NCI-H345 (cell line): Measurements from ENCODE around the gene FAS.
A peak's percentile ranks its signal among the peaks of the same experiment; 100 is the strongest.

ENCODE experiments used
- DNase-seq: peaks from one replicate; lab custom pipeline; 2025; lab: John Stamatoyannopoulos, UW

Gene FAS

DNA sequence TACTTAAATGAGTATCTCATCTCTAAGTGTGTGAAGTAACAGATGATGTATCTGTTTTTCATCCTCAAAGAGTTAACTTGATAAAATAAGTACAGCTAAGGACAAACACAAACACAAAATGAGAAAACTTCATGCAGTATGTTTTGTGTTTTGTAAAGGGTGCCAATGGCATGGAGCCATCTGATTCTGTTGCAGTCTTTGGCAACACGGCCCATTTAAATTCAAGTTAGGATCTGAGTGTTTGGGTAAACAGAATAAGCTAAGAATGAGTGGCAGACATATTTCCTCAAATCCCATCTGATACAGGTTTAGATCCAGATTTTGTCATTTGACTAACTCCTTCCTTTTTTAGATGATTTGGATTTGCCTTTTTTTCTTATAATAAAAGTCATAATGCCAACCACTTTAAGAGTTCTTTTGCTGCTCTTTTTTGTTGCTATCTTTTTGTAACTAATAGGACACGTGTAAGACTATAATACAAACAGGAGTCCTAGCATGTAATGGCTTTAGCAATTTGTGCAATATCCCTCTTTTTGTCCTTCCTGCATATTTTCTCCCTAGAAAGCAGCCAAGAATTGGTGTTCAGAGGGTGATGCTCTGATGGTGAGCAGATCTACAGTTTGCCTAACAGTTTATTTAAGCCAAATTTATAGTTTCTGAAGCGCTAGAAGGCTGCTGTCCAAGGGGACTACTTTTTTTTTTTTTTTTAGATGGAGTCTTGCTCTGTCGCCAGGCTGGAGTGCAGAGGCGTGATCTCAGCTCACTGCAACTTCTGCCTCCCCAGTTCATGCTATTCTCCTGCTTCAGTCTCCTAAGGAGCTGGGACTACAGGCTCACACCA, 19.2 kb upstream of the FAS start:
- peak; percentile 60 for DNase-seq

DNA sequence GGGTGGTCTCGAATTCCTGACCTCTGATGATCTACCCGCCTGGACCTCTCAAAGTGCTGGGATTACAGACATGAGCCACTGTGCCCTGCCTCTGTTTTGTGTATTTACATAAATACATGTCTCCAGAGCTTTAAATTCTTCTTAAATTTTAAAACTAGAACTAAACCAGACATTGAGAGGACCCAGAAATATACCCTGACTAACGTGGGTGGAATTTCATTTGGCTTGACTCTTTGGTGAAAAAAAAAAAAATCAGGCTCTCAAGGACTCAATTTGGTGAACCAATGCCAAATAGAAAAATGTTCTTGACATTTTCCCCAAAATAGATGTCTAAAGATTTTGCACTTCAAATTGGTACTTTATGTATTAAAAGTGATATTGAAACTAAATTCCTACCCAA, 16.6 kb upstream of the FAS start:
- no peak for DNase-seq

DNA sequence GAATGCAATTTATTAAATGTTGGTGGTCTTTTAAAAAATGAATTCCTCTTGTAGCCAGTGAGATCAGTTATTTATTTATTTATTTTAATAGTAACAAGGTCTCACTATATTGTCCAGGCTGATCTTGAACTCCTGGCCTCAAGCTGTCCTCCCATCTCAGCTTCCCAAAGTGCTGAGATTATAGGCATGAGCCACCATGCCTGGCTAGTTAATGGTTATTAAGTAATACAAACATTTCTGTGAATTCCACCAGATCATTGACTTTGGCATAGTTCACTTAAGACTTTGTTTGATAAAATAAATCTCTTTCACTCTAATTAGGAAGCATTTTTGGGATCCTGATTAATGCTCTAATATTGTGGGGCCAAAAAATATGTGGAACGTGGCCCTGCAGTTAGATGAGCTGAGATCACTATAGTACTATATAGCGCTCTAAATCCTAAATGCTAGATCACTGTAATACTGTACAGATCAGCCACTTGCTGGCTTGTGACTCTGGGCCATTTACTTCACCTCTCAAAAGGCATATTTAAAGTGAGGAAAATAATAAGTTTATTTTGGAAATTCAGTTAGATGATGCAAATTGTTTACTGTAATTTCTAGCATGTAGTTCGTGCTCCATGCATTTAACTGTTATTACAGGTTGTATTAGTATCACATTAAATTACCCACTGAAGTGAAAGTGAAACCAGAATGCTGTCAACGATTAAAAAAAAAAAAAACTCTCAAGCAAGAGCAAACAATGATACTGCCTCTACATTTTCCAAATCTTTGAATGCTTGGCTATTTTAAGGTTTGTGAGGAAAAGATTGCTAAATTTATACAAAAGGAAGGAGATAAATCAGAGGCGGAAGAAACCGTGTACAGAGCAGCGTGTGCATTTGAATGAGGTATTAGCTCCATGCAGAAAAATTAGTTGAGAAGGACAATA, 15.9 kb upstream of the FAS start:
- DNase-seq = no peak

DNA sequence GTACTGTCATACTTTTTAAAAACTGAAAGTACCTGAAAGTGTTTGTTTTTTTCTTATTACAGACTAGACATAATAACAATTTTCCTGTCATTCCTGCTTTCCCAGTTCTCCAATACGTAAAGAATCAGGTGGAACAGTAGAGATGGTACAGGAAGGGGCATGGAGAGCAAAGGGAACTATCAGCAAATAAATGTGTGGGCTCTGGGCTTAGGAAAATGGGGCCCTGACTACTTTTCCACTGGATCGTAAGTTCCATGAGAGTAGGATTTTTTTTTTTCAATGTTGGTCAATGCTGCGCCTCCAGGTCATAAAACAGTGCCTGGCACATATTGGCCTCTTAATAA, 15.2 kb upstream of the FAS start:
- DNase-seq = no peak

DNA sequence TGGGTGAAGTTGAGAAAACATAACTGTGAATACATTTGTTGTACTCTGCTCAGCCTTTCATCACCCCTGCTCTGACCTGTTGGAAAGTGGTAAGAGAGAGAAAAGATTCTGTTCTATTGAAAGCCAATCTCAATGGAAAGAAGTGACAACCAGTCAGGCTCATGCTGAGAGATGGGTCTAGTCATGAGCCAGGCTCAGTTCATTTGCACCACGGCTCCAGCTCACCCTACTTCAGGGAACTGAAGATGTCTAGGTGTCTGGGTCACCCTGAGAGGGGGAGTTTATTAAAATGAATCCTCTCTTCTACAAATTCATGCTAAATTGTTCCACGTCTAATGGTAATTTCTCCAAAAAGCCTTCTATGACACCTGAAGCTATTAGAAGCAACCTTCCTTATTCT, 12.1 kb upstream of the FAS start:
- no peak for DNase-seq

DNA sequence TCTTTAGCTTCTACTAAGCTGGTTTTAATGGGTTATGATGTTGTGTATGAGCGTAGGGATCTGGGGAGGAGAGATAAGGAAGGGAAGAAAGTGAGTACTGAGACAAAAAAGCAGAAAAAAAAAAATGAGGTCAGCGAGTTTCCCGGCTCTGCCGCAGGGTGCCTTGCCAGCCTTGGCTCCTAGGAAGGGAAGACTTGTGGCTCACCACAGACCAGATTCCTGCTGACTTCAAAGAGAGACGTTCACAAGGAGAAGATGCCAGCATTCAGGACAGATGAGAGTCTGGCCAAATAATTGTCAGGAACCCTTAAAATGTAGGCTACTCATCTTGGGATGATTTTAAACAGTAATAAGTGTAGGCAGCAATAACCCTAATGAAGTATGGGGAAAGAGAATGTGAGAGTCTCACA, 11.4 kb upstream of the FAS start:
- DNase-seq = no peak

DNA sequence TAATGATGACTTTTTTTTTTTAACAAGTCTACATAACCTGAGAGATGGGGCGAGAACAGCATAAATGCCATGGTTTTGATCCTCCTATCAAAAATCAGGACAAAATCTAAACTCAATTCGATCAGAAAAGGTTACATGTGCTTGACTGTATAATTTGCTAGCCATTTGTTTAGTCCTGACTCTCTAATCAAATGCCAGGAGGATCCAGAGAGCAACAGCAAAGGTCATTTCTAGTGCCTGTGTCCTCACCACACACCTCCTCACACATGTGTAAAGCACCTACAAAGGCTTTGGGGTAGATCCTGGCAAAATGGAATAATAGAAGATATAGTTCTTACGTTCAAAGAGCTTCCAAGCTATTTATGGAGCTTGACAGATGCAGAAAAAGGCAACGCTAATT, 11.0 kb upstream of the FAS start:
- DNase-seq = no peak

DNA sequence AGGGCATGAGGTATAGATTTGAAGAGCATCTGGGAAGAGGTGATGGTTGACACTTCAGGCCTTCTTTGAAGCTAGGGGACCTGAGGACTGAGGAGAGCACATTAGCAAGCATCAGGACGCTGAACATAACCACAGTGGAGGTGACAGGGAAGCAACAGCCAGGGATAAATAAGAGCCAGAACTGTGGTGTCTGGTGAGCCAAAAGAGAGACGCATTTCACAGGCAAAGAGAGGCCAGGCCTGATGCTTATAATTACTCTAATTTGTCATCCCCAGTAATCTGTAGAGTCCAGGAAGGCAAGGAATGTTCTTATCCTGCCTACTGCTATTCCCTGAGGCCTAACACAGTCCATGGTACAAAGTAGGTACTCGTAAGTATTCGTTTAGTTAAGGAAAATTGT, 10.4 kb upstream of the FAS start:
- DNase-seq = no peak

DNA sequence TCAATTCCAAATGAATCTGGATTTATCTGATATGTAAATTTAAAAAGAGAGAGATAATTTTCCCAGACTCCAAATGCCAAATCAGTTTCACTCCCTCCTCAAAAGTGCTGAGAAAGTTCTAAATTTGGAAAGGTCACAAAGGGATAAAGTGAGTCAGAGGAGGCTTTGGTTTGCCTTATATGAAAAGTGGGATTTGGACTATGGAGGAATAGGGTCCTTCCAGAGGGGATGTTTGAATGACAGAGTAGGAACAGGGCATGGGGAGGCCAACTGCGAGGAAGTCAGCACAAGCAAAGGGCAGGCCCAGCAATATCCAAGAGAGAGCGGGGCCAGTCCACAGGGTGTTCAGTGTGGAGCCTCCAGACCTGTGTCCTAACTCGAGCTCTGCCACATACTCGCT, 9.8 kb upstream of the FAS start:
- DNase-seq = no peak

DNA sequence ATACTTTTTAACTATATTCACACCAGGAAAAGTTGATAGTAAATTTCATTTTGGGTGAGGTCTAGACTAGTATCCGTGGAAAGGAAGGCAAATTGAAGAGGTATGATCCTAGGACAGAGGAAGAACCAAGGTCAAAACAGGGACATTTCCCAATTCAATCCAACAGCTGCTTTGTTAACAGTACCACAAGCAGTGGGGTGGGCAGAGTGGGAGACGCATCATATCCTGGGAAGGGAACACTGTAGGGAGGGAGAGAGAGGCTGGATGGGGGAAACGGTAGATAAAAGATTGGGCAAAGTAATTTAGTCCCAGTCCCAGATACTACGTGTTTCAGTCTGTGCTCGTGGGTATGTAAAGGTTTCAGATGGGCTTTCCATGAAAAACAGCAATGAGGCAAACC, 9.2 kb upstream of the FAS start:
- no peak for DNase-seq

DNA sequence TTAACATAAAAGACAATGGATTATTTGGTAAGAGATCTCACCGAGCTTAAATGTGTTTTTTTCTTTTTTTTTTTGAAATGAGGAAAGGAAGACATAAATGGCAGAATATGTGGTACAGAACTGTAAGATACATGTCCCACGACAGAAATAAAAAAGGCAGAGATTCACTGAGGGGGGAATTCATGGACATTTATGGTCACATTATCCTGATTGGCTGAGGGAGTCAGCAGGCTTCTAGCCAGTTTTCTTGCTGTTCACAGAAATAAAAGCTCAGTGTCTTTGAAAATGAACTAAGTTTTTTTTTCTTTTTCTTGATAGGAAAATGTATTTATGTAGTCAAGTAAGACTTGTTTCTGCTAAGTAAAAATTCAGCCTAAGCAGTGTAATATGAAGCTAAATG, 8.2 kb upstream of the FAS start:
- no peak for DNase-seq

DNA sequence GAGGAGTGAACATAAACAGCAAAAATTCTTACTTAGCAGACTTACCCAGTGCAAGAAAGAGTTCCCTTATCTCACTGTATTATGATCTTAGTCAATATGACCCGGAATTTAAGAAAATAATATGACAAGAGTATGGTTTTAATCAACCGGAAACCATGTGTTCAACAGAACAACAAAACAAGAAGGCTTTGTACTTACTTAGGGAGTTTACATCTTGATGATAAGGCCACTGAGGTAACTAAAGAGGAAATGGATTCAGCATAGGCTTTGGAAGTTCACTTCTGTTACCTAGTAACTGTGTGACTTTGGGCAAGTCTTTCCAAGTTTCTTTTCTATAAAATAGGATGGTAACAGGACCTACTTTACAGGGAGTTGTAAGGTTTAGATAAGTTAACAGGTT, 7.4 kb upstream of the FAS start:
- DNase-seq = no peak

DNA sequence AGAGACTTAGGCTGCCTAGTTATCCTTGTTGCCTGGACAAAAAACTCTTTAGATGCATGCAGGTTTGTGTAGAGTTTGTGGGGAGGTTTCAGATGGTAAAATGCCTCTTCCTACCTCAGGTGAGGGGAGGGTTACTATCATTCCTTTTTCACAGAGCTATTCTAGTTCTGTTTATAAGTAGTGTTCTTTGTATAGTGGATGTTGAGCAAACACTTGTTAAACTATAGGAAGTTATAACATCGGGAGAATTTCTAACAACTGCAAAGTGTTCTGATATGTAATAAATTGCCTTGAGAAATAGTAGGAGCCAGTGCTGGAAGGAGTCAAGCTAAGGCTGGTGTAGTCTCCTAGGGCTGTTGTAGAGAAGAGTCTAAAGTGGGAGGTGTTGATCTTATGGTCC, 6.7 kb upstream of the FAS start:
- no peak for DNase-seq

DNA sequence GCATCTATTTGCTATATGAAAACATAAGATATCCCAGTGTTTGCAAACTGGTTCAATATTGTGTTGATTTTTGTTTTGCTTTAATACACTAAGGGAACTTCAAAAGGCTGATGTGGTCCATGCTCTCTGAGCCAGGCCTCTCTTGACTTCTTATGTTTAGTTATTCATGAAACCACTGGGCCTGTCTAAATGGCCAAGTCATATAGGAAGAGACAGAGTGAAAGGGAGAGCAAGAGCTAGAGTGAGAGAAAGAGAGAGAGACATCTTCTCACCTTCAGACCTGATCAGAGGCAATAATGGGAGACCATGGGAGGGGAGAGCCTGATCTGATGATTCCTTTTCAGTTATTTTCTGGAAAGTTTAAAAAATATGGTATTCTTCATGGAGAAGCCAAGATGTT, 6.1 kb upstream of the FAS start:
- DNase-seq = no peak

DNA sequence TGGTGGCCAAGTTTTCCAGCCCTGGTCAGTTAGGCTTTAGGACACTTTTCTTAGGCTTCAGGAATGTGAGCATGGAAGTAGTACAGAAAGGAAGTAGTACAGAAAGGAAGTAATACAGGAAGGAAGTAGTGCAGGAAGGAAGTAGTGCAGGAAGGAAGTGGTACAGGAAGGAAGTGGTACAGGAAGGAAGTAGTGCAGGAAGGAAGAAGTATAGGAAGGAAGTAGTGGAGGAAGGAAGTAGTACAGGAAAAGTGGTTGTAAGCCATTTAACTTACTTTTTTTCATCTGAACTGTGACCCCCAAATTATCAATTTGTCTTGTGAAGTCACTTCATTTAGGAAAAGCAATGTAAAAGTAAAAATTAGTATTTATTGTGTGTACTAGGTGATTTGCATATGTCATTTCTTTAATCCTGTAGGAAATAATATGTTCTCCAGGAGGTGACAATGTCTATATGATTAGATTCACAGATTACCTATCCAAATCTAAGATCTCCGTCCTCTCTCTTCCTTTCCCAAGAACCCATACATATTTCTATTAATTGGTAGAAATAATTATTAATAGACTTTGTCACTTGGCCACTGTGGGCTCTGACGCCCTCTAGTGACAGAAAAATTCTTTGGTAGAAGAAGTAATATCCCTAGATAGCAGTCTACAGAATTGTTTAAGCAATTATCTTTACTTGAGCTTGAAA, 3.9 kb upstream of the FAS start:
- DNase-seq = peak; percentile 32

DNA sequence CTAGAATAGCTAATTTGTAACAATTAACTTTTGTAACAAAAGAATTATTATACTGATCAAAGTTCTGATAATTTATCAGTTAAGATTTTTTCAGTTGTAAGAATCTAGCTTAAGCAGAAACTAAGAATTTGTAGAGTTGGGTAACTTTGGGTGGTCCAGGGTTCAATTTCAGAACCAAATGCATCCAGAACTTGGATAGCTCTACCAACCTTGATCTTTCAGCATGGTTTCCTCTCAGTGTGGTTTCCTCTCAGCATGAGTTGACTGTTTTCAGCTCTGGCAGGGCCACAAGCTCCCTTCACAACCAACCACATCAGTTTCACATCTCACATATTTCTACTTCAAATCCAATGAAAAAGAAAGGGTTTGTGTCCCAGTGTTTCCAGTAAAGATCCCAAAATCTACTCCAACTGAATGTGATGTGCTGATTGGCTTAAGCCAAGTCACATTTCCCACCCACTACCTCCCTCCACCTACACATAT, 3.3 kb upstream of the FAS start:
- no peak for DNase-seq

DNA sequence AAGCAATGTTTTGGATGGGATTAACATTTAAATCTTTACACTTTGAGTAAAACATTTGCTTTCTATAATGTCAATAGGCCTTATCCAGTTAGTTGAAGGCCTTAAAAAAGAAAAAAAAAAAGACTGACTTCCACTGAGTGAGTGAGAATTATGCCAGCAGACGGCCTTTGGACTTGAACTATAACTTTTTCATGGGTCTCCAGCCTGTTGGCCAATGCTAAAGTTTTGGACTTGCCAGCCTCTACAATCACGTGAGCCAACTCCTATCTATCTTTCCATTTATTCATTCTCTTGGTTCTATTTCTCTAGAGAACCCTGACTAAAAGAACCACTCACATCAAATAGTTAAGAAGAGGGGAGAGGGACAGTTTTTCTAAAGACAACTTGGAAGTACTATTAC, 2.8 kb upstream of the FAS start:
- no peak for DNase-seq

DNA sequence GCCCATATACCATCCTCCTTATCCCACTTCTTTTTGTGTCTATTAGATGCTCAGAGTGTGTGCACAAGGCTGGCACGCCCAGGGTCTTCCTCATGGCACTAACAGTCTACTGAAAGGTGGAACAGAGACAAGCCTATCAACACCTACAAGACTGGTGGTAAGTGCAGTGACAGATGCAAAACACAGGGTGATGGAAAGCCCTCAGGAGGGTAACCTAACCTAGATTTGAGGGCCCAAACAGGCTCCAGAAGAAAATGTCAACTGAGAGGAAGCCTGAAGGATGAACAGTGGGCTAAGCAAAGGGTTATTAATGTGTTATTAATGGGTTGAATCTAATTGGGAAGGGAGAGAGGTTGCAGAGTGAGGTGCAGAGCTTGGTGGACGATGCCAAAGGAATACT, 1.2 kb upstream of the FAS start:
- DNase-seq = no peak

DNA sequence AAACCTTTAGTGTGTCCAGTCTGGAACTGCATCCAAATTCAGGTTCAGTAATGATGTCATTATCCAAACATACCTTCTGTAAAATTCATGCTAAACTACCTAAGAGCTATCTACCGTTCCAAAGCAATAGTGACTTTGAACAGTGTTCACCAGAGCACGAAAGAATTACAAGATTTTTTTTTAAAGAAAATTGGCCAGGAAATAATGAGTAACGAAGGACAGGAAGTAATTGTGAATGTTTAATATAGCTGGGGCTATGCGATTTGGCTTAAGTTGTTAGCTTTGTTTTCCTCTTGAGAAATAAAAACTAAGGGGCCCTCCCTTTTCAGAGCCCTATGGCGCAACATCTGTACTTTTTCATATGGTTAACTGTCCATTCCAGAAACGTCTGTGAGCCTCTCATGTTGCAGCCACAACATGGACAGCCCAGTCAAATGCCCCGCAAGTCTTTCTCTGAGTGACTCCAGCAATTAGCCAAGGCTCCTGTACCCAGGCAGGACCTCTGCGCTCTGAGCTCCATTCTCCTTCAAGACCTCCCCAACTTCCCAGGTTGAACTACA, 694 bp upstream of the FAS start:
- no peak for DNase-seq

DNA sequence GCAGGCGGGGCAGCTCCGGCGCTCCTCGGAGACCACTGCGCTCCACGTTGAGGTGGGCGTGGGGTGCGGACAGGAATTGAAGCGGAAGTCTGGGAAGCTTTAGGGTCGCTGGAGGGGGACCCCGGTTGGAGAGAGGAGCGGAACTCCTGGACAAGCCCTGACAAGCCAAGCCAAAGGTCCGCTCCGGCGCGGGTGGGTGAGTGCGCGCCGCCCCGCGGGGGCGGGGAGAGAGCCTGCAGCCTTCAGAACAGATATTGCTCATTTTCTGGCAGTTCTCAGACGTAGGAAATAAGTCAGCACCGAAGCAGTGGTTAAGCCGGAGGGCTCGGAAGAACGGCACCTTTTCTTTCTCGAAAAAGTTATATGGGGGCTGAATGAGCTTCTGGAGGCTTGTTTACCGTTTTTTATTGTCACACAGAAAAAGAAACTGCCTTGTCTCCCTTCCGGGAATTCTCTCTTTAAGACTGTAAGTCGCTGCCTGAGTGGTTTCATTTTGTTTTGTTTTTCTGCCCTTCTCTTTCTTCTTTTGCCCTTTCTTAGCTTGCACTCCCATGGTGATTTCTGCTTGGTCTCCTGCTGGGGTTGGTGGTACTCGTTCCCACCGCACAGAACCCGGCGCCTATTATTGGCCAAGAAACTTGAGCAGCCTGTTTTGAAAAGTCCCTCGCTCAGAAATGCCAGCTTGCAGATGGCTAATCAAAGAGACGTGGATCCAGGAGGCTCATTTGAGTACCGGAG, 732 bp downstream of the FAS start:
- DNase-seq = peak; percentile 24

DNA sequence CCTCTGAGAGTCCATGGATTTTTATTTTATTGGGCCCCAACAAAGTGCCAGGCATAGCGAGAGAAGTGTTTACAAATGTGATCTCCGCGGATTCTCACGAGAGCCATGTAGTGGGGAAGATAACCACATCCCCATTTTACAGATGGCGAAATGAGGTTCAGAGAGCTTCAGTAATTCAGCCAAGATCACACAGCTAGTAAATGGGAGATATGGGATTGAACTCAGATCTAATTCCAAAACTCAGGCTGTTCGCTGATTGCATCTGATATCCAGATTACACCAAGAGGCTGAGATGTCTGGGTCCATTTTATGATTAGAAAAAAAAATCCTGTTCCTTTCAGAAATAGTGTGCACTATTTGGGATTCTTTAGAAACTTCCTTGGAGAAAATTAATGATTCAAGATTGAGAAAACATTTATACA, 1.3 kb downstream of the FAS start:
- no peak for DNase-seq
